GM23338 (cell line): ENCODE measurements around the gene ASB1. TPM values are rescaled to one million over a fixed set of nuclear protein-coding genes. Genes with fewer than 3 reads are reported as not detected.

Source experiments
- ATAC-seq: fragments of 200-7000 bp; cut with Tn5 transposase; 3 replicates; pipeline ENCODE4 v1.9.1; 2020
- DNase-seq: peaks from one replicate; pipeline ENCODE4 v3.0.0-alpha.2; 2015; ENCODE audit warnings: low spot score
- H2AFZ ChIP-seq: fragments of 200-600 bp; sonication (generic); 2 replicates; pipeline ENCODE4 v1.8.0; 2016; ENCODE audit warnings: antibody characterized with exemption, mild to moderate bottlenecking, moderate library complexity
- H3F3A ChIP-seq: fragments of 200-600 bp; sonication (generic); replicated peaks from 2 replicates; pipeline ENCODE4 v1.8.0; 2017; ENCODE audit warnings: antibody characterized with exemption, mixed run types, low read depth
- H3K27ac ChIP-seq: fragments of 200-600 bp; sonication (generic); 2 replicates; pipeline ENCODE4 v1.6.1; 2016; ENCODE audit warnings: low read depth
- H3K27me3 ChIP-seq: fragments of 200-600 bp; sonication (generic); 2 replicates; pipeline ENCODE4 v1.8.0; 2016; ENCODE audit warnings: mild to moderate bottlenecking, mixed run types, moderate library complexity; ENCODE audit not compliant: insufficient read depth
- H3K36me3 ChIP-seq: fragments of 200-600 bp; sonication (generic); 2 replicates; pipeline ENCODE4 v1.8.0; 2016; ENCODE audit warnings: mild to moderate bottlenecking; ENCODE audit not compliant: insufficient read depth
- H3K4me1 ChIP-seq: fragments of 200-600 bp; sonication (generic); 2 replicates; pipeline ENCODE4 v1.8.0; 2016; ENCODE audit warnings: mild to moderate bottlenecking, moderate library complexity; ENCODE audit not compliant: insufficient read depth
- H3K4me2 ChIP-seq: fragments of 200-600 bp; sonication (generic); 2 replicates; pipeline ENCODE4 v1.7.1; 2017; ENCODE audit warnings: mixed run types
- H3K4me3 ChIP-seq: fragments of 200-600 bp; sonication (generic); 2 replicates; pipeline ENCODE4 v1.6.1; 2016; ENCODE audit warnings: mixed run types
- H3K79me2 ChIP-seq: fragments of 200-600 bp; sonication (generic); replicated peaks from 2 replicates; pipeline ENCODE4 v1.8.0; 2017; ENCODE audit warnings: mild to moderate bottlenecking; ENCODE audit not compliant: insufficient read depth
- H3K9me2 ChIP-seq: fragments of 200-600 bp; sonication (generic); 2 replicates; pipeline ENCODE4 v1.8.0; 2017; ENCODE audit not compliant: insufficient read depth
- H4K20me1 ChIP-seq: fragments of 200-600 bp; sonication (generic); replicated peaks from 2 replicates; pipeline ENCODE4 v1.8.0; 2017; ENCODE audit warnings: mild to moderate bottlenecking; ENCODE audit not compliant: insufficient read depth
- H3K27ac Mint-ChIP-seq: 2 replicates; pipeline ENCODE4 v1.8.0; 2020; ENCODE audit warnings: inconsistent platforms, mild to moderate bottlenecking, moderate library complexity, mixed read lengths
- H3K27me3 Mint-ChIP-seq: 3 replicates; pipeline ENCODE4 v1.8.0; 2022; ENCODE audit warnings: low read depth, mild to moderate bottlenecking, moderate library complexity, mixed read lengths, inconsistent platforms; ENCODE audit not compliant: insufficient read depth, poor library complexity
- H3K36me3 Mint-ChIP-seq: 3 replicates; pipeline ENCODE4 v1.8.0; 2021; ENCODE audit warnings: low read depth, mild to moderate bottlenecking, inconsistent platforms, moderate library complexity, mixed read lengths
- H3K4me1 Mint-ChIP-seq: 3 replicates; pipeline ENCODE4 v1.8.0; 2020; ENCODE audit warnings: mild to moderate bottlenecking, inconsistent platforms, mixed read lengths
- H3K4me3 Mint-ChIP-seq: 3 replicates; pipeline ENCODE4 v1.8.0; 2021; ENCODE audit warnings: moderate library complexity, mild to moderate bottlenecking, inconsistent platforms, mixed read lengths
- H3K9me3 Mint-ChIP-seq: 3 replicates; pipeline ENCODE4 v1.8.0; 2020; ENCODE audit warnings: moderate library complexity, mild to moderate bottlenecking, inconsistent platforms, mixed read lengths
- CREB1 ChIP-seq: fragments of 250-450 bp; sonication (Bioruptor Pico); IDR thresholded peaks from 2 replicates; pipeline ENCODE4 v1.5.0; 2020; ENCODE audit warnings: low read depth, mild to moderate bottlenecking, moderate library complexity
- ETS1 ChIP-seq: IDR thresholded peaks from 2 replicates; pipeline ENCODE4 v1.6.1; 2016; ENCODE audit warnings: antibody characterized with exemption
- EZH2 ChIP-seq: fragments of 200-600 bp; sonication (generic); IDR thresholded peaks from one replicate; pipeline ENCODE4 v1.8.0; 2017; ENCODE audit warnings: antibody characterized with exemption, mild to moderate bottlenecking, low read depth; ENCODE audit not compliant: unreplicated experiment
- EZH2phosphoT487 ChIP-seq: fragments of 200-600 bp; sonication (generic); IDR thresholded peaks from one replicate; pipeline ENCODE4 v1.8.1; 2018; ENCODE audit warnings: antibody characterized with exemption; ENCODE audit not compliant: unreplicated experiment
- JUNB ChIP-seq: IDR thresholded peaks from one replicate; pipeline ENCODE4 v1.6.1; 2016; ENCODE audit warnings: antibody characterized with exemption; ENCODE audit not compliant: unreplicated experiment
- NANOG ChIP-seq: IDR thresholded peaks from 2 replicates; pipeline ENCODE4 v1.6.1; 2016; ENCODE audit warnings: antibody characterized with exemption, borderline replicate concordance
- POLR2AphosphoS5 ChIP-seq: IDR thresholded peaks from 2 replicates; pipeline ENCODE4 v1.6.1; 2016; ENCODE audit warnings: antibody characterized with exemption, low read depth
- STAT1 ChIP-seq: IDR thresholded peaks from one replicate; pipeline ENCODE4 v1.6.1; 2016; ENCODE audit warnings: antibody characterized with exemption; ENCODE audit not compliant: unreplicated experiment
- ZNF114 ChIP-seq: fragments of 250-450 bp; sonication (Bioruptor Pico); IDR thresholded peaks from 2 replicates; pipeline ENCODE4 v1.5.0; 2020; ENCODE audit warnings: mild to moderate bottlenecking, moderate library complexity
- ZNF331 ChIP-seq: fragments of 250-450 bp; sonication (Bioruptor Pico); IDR thresholded peaks from 2 replicates; pipeline ENCODE4 v1.5.0; 2020; ENCODE audit warnings: low read depth, mild to moderate bottlenecking, moderate library complexity
- polyA plus RNA-seq: library from polyadenylated mRNA; unstranded; fragments of >200 nt; fragmentation: Nextera tagmentation; extraction: Ambion mirVana; gene quantifications from 2 replicates; pipeline ENCODE4 v1.2.1, GENCODE V29; 2016
- total RNA-seq: library from RNA; depleted of rRNA; stranded (reverse); fragments of >200 nt; shearing (Covaris generic); gene quantifications from 2 replicates; pipeline ENCODE4 v1.2.3, GENCODE V29; 2014
- TF ChIP-seq, protein P1 (sequence below): fragments of 250-450 bp; sonication (Bioruptor Pico); IDR thresholded peaks from 2 replicates; pipeline ENCODE4 v1.5.0; 2020; ENCODE audit warnings: mild to moderate bottlenecking, moderate library complexity
- TF ChIP-seq, protein P2 (sequence below), 2 experiments: fragments of 200-600 bp in 1 of 2; sonication (generic) in 1 of 2; conservative IDR thresholded peaks; 2 replicates each; pipeline versions ENCODE4 v1.5.1 to v1.6.1; 2016 to 2017; ENCODE audit warnings: antibody characterized with exemption in 2 of 2, low read depth in 2 of 2, mild to moderate bottlenecking in 2 of 2, moderate library complexity in 1 of 2
- TF ChIP-seq, protein P3 (sequence below): IDR thresholded peaks from one replicate; pipeline ENCODE4 v1.6.1; 2018; ENCODE audit warnings: antibody characterized with exemption; ENCODE audit not compliant: unreplicated experiment

Gene ASB1
- total and polyA plus RNA-seq, 2 experiments from 2014 or later: 21.5 to 23.9 TPM

DNA sequence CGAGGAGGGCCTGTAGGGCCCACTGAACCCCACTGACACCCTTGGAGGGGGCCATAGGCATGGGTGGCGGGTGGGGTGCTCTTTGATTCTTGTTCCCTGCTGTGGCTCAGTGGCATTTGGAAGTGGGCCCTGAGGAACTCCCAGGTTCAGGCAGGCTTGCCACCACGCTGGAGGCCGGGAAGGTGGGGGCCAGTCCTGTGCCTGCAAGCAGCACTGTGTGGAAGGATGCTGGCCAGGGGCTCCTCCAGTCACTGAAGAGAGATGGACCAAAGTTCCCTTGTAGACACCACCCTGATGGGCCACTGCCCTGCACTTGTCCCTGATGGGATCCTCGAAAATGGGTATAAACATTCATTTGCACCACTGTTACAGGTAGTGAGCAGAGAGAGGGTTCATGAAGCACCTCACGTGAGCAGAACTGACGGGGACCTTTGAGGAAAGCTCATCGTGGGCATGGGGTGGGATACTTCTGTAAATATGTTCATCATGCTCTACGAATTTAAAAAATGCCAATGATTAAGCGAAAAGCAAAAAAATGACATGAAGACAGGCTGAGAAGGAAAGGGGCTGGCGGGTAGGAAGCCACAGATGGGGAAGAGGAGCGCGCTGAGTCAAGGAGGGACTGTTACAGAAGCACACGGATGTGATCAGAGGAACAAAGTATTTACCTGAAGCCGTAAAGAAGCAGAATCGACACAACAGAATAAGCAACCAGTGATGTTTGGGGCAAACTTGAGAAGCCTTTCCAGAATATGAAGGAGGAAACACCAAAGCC lies 45.2 kb upstream of the ASB1 start:
- H3K4me2 ChIP-seq: no peak overlapping the region
- ATAC-seq (no peak), DNase-seq (no peak)
- H3K36me3 ChIP-seq: no peaks in the 10 kb centered on the region
- H3K9me3 Mint-ChIP-seq: peaks cover 8% of the 10 kb centered on the region
- TF ChIP-seq CREB1 (CRISPR knock-in tag): no peak
- no peak for TF ChIP-seq STAT1
- TF ChIP-seq EZH2: no peak
- no peak for TF ChIP-seq EZH2phosphoT487
- no peak for TF ChIP-seq ZNF114 (CRISPR knock-in tag)
- no peak for TF ChIP-seq POLR2AphosphoS5
- no peak for TF ChIP-seq ZNF331 (CRISPR knock-in tag)
- no peak for TF ChIP-seq NANOG
- no peak for TF ChIP-seq JUNB
- TF ChIP-seq, protein P1, sequence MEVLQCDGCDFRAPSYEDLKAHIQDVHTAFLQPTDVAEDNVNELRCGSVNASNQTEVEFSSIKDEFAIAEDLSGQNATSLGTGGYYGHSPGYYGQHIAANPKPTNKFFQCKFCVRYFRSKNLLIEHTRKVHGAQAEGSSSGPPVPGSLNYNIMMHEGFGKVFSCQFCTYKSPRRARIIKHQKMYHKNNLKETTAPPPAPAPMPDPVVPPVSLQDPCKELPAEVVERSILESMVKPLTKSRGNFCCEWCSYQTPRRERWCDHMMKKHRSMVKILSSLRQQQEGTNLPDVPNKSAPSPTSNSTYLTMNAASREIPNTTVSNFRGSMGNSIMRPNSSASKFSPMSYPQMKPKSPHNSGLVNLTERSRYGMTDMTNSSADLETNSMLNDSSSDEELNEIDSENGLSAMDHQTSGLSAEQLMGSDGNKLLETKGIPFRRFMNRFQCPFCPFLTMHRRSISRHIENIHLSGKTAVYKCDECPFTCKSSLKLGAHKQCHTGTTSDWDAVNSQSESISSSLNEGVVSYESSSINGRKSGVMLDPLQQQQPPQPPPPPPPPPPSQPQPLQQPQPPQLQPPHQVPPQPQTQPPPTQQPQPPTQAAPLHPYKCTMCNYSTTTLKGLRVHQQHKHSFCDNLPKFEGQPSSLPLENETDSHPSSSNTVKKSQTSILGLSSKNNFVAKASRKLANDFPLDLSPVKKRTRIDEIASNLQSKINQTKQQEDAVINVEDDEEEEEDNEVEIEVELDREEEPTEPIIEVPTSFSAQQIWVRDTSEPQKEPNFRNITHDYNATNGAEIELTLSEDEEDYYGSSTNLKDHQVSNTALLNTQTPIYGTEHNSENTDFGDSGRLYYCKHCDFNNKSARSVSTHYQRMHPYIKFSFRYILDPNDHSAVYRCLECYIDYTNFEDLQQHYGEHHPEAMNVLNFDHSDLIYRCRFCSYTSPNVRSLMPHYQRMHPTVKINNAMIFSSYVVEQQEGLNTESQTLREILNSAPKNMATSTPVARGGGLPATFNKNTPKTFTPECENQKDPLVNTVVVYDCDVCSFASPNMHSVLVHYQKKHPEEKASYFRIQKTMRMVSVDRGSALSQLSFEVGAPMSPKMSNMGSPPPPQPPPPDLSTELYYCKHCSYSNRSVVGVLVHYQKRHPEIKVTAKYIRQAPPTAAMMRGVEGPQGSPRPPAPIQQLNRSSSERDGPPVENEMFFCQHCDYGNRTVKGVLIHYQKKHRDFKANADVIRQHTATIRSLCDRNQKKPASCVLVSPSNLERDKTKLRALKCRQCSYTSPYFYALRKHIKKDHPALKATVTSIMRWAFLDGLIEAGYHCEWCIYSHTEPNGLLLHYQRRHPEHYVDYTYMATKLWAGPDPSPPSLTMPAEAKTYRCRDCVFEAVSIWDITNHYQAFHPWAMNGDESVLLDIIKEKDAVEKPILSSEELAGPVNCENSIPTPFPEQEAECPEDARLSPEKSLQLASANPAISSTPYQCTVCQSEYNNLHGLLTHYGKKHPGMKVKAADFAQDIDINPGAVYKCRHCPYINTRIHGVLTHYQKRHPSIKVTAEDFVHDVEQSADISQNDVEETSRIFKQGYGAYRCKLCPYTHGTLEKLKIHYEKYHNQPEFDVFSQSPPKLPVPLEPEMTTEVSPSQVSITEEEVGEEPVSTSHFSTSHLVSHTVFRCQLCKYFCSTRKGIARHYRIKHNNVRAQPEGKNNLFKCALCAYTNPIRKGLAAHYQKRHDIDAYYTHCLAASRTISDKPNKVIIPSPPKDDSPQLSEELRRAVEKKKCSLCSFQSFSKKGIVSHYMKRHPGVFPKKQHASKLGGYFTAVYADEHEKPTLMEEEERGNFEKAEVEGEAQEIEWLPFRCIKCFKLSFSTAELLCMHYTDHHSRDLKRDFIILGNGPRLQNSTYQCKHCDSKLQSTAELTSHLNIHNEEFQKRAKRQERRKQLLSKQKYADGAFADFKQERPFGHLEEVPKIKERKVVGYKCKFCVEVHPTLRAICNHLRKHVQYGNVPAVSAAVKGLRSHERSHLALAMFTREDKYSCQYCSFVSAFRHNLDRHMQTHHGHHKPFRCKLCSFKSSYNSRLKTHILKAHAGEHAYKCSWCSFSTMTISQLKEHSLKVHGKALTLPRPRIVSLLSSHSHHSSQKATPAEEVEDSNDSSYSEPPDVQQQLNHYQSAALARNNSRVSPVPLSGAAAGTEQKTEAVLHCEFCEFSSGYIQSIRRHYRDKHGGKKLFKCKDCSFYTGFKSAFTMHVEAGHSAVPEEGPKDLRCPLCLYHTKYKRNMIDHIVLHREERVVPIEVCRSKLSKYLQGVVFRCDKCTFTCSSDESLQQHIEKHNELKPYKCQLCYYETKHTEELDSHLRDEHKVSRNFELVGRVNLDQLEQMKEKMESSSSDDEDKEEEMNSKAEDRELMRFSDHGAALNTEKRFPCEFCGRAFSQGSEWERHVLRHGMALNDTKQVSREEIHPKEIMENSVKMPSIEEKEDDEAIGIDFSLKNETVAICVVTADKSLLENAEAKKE: no peak
- TF ChIP-seq, protein P2, sequence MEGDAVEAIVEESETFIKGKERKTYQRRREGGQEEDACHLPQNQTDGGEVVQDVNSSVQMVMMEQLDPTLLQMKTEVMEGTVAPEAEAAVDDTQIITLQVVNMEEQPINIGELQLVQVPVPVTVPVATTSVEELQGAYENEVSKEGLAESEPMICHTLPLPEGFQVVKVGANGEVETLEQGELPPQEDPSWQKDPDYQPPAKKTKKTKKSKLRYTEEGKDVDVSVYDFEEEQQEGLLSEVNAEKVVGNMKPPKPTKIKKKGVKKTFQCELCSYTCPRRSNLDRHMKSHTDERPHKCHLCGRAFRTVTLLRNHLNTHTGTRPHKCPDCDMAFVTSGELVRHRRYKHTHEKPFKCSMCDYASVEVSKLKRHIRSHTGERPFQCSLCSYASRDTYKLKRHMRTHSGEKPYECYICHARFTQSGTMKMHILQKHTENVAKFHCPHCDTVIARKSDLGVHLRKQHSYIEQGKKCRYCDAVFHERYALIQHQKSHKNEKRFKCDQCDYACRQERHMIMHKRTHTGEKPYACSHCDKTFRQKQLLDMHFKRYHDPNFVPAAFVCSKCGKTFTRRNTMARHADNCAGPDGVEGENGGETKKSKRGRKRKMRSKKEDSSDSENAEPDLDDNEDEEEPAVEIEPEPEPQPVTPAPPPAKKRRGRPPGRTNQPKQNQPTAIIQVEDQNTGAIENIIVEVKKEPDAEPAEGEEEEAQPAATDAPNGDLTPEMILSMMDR (conservative IDR thresholded peaks at IDR 0.05; ENCODE audit: low read depth in 2 of 2): no peak
- TF ChIP-seq ETS1: no peak
- TF ChIP-seq, protein P3, sequence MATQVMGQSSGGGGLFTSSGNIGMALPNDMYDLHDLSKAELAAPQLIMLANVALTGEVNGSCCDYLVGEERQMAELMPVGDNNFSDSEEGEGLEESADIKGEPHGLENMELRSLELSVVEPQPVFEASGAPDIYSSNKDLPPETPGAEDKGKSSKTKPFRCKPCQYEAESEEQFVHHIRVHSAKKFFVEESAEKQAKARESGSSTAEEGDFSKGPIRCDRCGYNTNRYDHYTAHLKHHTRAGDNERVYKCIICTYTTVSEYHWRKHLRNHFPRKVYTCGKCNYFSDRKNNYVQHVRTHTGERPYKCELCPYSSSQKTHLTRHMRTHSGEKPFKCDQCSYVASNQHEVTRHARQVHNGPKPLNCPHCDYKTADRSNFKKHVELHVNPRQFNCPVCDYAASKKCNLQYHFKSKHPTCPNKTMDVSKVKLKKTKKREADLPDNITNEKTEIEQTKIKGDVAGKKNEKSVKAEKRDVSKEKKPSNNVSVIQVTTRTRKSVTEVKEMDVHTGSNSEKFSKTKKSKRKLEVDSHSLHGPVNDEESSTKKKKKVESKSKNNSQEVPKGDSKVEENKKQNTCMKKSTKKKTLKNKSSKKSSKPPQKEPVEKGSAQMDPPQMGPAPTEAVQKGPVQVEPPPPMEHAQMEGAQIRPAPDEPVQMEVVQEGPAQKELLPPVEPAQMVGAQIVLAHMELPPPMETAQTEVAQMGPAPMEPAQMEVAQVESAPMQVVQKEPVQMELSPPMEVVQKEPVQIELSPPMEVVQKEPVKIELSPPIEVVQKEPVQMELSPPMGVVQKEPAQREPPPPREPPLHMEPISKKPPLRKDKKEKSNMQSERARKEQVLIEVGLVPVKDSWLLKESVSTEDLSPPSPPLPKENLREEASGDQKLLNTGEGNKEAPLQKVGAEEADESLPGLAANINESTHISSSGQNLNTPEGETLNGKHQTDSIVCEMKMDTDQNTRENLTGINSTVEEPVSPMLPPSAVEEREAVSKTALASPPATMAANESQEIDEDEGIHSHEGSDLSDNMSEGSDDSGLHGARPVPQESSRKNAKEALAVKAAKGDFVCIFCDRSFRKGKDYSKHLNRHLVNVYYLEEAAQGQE: no peak
- peaks cover 6% of the 10 kb centered on the region for H3K4me1 ChIP-seq
- H3K27me3 ChIP-seq: no peaks in the 10 kb centered on the region
- H3K27ac Mint-ChIP-seq: no peak overlapping the region
- H2AFZ ChIP-seq: no peak overlapping the region
- H4K20me1 ChIP-seq: no peaks in the 10 kb centered on the region
- no peaks in the 10 kb centered on the region for H3K79me2 ChIP-seq
- no peak overlapping the region for H3K4me3 Mint-ChIP-seq
- peaks cover 20% of the 10 kb centered on the region for H3K4me1 Mint-ChIP-seq
- H3F3A ChIP-seq: no peaks in the 10 kb centered on the region
- no peak overlapping the region for H3K27ac ChIP-seq
- H3K4me3 ChIP-seq: no peak overlapping the region
- H3K36me3 Mint-ChIP-seq: peaks cover 12% of the 10 kb centered on the region
- H3K27me3 Mint-ChIP-seq: peaks cover 12% of the 10 kb centered on the region
- no peaks in the 10 kb centered on the region for H3K9me2 ChIP-seq
